Islet of Langerhans (tissue), 1 donor: ENCODE measurements around the gene HIVEP2.

ENCODE experiments used
- FAIRE-seq: peaks from one replicate; lab custom pipeline; 2011; peaks lifted over from hg19 to GRCh38; lab: Jason Lieb, UNC

The HIVEP2 gene

DNA sequence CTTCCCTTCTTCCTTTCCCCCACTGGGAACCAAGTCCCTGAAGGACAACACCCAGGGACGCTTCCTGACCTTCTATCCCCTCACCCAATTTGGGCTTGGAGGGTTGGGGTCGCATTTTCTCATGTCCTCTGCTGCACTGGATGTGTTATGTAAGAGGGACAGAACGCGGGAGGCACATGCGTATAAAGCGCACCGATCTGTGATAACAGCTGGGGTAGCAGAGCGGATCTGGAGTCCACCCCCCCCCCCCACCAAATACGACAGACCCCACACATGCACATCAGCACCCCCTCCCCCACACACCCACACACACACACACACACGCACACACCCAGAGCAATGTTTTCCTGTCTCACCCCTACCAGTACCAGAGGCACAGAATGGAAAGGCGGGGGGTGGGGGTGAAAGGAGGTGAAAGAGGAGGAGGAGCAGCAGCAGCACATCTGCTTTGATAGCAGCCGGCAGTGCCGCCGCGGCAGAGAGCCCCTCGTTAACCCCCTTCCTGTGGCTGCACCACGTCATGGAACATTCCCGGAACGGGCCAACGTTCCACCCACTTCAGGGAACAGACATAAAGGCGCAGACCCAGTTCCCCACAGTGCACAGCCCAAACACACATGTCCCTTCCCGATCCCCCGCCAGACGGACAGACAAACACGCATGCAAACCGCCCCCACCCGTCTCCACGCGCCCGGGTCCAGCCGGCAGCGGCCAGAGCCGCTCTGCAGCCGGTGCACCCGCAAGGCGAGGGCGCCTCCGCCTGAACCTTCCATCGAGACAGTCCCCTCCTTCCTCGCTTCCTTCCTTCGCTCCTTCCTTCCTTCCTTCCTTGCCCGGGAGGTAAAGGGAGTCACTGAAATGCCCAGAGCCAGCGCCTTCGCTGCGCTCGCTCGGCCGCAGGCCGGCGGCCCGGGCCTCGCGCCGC, 590 bp downstream of the HIVEP2 start:
- FAIRE-seq: no peak

GRCh38 chr6:142943711-142944123, 1.3 kb downstream of the HIVEP2 start:
- peak; percentile 49 for FAIRE-seq

DNA sequence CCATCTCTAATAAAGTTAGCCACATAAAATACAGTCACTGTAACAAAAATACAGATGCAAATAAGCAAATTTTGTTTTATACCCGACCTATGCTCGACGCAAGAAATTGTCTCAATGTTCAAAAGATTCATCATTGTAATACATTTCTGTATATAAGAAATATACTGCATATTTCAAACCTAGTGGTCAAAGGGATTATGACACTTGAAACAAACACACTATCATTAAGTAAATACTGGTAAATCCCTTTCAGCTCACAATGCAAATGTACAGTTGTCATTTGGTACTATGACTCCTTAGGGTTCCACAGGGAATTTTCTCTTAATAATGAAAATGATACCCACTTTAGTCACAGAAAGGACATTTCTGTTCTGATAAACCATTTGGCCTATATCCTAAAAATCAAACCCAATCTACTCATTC, 2.2 kb downstream of the HIVEP2 start:
- peak; percentile 87 for FAIRE-seq

GRCh38 chr6:142942238-142942637, 2.7 kb downstream of the HIVEP2 start:
- no peak for FAIRE-seq

DNA sequence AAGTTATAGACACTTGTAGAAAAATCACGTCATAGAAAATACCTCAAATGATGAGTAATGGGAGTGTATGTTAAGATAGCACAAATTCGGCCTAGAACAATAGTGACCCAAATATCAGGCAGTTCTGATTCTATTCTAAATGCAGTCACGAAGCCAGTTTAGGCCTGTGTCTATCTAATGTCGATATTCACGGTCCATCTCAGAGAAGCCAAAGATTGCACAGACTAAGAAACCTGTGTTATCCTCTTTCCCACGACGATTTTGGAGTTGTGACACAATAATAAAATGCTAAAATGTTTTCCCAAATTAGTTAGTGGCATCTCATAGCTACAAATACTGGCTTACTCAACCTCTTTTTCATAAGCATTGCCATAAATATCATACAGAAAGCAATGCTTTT, 4.0 kb downstream of the HIVEP2 start:
- no peak for FAIRE-seq

DNA sequence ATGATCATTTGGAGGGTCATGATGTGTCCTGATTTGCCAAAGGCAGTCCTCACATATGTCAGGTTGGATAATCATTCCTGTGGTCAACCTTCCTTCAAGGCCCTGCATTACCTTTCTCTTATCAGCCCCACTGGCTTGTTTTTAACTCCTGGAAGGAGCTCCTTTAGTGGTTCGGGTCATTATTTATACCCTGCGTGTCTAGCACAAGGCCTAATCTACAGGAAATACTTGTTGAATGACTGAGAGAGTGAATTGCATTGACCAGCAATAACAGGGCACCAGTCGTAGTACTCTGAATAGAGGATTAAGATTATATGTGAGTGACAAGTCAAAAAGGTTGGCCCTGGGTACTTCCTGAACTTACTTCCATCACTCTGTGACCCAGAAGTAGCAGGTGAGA, 4.5 kb downstream of the HIVEP2 start:
- FAIRE-seq: no peak

- FAIRE-seq: peak; percentile 77
These were observed 6.5 kb downstream of the HIVEP2 start for GRCh38 chr6:142938510-142938909.

GRCh38 chr6:142937986-142938385, 7.0 kb downstream of the HIVEP2 start:
- FAIRE-seq: no peak

- FAIRE-seq: no peak
These were observed 9.1 kb downstream of the HIVEP2 start for GRCh38 chr6:142935553-142936517.

DNA sequence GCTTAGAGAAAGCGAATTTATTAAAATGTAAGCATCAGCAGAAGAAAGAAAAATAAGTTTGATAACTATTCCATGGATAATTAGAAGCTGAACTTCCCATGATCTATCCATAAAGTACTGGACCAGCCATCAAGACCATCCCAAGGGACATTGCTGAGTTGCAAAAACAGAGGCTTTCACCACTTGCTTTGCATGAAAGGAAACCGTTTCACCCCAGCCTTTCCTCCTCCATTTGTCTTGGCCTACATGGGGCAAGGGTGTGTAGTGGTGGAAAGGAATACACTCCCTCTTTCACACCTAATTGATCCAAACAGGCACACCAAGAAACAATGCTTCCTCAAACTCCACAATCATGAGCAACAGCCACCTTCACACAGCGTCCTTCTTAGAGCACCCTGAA, 10.4 kb downstream of the HIVEP2 start:
- FAIRE-seq: no peak

- no peak for FAIRE-seq
These were observed 10.9 kb downstream of the HIVEP2 start for GRCh38 chr6:142934106-142934505.

GRCh38 chr6:142933701-142934100, 11.3 kb downstream of the HIVEP2 start:
- no peak for FAIRE-seq

DNA sequence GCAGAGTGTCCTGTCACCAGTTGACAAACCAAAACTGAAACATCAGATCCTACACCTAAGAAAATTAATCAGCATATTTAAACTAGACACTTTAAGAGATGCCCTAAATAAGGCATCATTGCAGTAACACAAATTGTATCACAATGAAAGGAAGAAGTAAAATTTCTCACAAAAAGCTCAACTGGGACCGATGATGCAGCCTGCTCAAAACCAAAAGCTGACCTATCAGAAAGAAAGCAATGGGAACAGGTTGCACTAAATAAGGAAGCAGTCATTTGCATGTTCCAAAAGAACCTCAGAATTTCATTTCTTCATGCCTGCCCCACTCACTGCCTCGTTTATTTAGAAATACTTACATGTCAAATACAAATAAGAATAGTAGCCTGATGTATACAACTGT, 12.1 kb downstream of the HIVEP2 start:
- no peak for FAIRE-seq

GRCh38 chr6:142929751-142930358, 15.1 kb downstream of the HIVEP2 start:
- no peak for FAIRE-seq

- peak; percentile 45 for FAIRE-seq
These were observed 17.1 kb downstream of the HIVEP2 start for GRCh38 chr6:142927904-142928303.

DNA sequence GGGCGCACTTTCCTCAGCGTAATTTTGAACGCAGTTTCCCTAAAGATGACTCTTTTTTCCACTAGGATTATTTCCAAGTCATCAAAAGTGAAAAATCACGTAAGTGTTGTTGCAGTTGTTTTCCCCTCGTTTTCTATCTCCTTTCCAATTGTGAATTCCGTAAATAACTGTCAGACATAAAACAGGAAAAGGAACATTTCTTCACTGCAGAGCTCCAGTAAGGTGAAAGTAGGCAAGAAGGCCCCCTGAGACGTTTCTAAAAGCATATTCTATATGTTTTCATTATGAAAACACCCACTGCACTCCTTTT, 17.8 kb downstream of the HIVEP2 start:
- no peak for FAIRE-seq

DNA sequence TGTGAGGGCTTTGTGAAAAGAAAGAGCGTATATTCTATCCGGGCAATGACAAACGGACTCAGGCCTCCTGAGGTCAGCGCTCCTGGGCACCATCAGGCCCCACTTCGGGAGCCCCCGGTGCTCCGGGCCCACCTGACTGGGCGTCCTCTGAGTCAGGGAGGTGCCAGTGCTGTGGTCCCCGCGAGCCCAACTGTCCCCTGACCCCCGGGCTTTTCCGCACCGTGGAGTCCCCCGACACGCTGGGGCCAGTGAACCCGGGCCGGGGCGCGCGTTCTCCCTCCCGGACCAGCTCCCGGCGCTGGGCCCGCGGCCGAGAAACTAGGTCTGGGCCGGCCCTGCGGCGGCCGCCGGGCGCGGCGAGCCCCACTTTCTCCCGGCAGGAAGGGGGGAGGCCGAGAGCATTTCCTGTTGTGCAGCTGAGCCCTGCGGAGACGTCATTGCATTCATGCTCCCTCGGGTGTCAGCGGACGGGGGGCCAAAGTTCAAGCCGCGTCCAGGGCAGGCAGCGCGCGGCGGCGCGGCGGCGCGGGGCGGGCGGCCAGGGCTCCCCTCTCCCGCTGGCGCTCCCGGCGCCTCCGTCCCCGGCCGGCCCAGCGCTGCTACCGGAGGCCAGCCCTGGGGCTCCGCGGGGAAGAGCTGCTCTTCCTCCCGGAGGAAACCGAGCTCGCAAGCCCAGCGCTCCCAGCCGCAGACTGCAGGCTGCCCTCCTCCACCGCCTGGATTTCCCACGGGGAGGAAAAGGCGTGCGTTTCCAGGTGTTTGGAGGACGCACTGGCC, 18.3 kb downstream of the HIVEP2 start:
- FAIRE-seq: no peak

GRCh38 chr6:142926177-142926493, 18.8 kb downstream of the HIVEP2 start:
- no peak for FAIRE-seq

DNA sequence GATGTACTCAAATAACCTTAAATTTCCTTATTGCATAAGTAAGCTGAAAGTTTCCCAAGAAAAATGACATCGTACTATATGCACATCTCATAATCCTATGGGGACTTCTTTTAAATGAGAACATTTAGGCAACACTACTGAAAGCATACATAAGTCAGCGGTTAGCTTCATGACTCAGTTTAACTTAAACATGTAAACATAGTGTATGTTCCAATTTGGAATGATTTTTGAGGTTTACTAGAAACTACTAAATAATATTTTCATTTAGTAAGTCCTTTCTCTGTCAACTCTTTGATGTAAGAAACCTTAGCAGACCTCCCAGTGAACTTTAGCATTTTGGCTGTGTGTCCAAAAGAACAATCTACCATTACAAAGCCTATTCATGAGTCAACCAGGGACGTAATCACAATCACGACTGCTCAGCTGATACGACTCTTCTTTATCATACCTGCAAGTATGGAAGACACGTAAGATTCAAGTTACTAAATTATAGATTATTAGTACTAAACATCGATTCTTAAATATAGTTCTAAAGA, 19.3 kb downstream of the HIVEP2 start:
- peak; percentile 86 for FAIRE-seq

- peak; percentile 33 for FAIRE-seq
These were observed 26.5 kb downstream of the HIVEP2 start for GRCh38 chr6:142918339-142919042.

DNA sequence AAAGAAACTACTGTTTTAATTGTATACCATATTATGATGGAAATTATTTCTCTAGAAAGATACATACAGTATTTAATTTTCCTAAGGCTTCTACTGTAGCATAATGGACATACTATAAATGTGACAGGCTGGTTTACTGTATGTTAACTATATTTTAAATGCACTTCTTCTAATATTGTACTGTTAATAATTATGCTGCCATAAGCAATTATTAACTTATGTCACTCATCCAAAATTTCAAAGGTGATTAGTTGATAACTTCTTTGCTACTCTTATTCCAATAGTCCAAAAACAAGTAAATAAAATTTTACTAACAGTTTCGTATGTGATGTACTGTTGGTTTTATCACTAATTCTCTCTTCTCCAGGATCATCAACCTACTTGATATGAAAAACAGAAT, 28.1 kb downstream of the HIVEP2 start:
- no peak for FAIRE-seq
